Adrenal gland (tissue), 5 donors: ENCODE measurements around the gene CFAP210.

Experiments
- POLR2A ChIP-seq, 2 donors: fragments of 450-650 bp; IDR thresholded peaks; one replicate each; pipeline ENCODE4 v1.6.1; 2017; ENCODE audit warnings: antibody characterized with exemption in 2 of 2, mild to moderate bottlenecking in 2 of 2, moderate library complexity in 1 of 2
- TF ChIP-seq, protein P1 (sequence below), 6 experiments: fragments of 450-650 bp in 4 of 6; fragments of 200-600 bp in 2 of 6; sonication (generic) in 1 of 6; IDR thresholded peaks; 1 replicate in 5 of 6; 2 replicates in 1 of 6; pipeline versions ENCODE4 v1.5.1 to v1.8.0; 2016 to 2021; ENCODE audit warnings: antibody characterized with exemption in 6 of 6, mild to moderate bottlenecking in 2 of 6, moderate library complexity in 1 of 6
- donor health status: DM: no; HTN: no; CAD: no.

- TF ChIP-seq, protein P1, sequence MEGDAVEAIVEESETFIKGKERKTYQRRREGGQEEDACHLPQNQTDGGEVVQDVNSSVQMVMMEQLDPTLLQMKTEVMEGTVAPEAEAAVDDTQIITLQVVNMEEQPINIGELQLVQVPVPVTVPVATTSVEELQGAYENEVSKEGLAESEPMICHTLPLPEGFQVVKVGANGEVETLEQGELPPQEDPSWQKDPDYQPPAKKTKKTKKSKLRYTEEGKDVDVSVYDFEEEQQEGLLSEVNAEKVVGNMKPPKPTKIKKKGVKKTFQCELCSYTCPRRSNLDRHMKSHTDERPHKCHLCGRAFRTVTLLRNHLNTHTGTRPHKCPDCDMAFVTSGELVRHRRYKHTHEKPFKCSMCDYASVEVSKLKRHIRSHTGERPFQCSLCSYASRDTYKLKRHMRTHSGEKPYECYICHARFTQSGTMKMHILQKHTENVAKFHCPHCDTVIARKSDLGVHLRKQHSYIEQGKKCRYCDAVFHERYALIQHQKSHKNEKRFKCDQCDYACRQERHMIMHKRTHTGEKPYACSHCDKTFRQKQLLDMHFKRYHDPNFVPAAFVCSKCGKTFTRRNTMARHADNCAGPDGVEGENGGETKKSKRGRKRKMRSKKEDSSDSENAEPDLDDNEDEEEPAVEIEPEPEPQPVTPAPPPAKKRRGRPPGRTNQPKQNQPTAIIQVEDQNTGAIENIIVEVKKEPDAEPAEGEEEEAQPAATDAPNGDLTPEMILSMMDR (IDR thresholded peaks at IDR 0.05) = no peak
- TF ChIP-seq POLR2A (IDR thresholded peaks at IDR 0.05) = no peak
Measured at GRCh38 chr2:169663247-169663646, 31.0 kb downstream of the CFAP210 start.
